NCI-H2196 (cell line): ENCODE measurements around the gene MDH2.
"Not testable (repeated sequence)": the region's sequence is repeated elsewhere in the genome, so short reads cannot be mapped to it uniquely, and the experiment has no call there.

Experiments used
- DNase-seq: peaks from one replicate; lab custom pipeline; 2025; ENCODE audit not compliant: unreplicated experiment; lab: John Stamatoyannopoulos, UW

Gene MDH2

GRCh38 chr7:76047811-76048667 is at the start of gene MDH2, which contains the start of gene STYXL1:
Gene MDH2, plus strand, starts transcription at chr7:76048106. Its CDS starts 55 bp downstream, at chr7:76048161.
Gene STYXL1, minus strand, starts transcription at chr7:76048000. Its CDS starts 17,477 bp downstream, at chr7:76030523.
- peak; percentile 97 for DNase-seq

- no peak for DNase-seq
Observed at GRCh38 chr7:76000566-76000965, 47.3 kb upstream of the MDH2 start.

GRCh38 chr7:76002139-76002538 is 45.8 kb upstream of the MDH2 start:
- DNase-seq, result no peak

DNA sequence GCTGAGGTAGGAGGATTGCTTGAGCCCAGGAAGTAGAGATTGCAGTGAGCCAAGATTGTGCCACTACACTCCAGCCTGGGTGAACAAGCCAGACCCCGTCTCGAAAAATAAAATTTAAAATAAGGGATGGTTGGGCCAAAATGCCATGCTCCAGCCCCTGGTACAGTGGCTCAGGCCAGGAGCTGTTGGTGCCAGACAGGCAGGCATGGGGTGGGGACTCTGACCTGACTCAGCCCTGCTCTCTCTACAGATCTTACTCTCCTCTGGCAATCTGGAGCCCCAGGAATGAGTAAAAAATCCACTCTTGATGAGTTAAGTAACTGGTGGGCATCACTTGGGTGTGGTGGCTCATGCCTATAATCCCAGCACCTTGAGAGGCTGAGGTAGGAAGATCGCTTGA is 45.1 kb upstream of the MDH2 start:
- no peak for DNase-seq

GRCh38 chr7:76003351-76003750 is 44.6 kb upstream of the MDH2 start:
- DNase-seq, result no peak

GRCh38 chr7:76005004-76005403 is 42.9 kb upstream of the MDH2 start:
- not testable (repeated sequence) for DNase-seq

- no peak for DNase-seq
Observed at GRCh38 chr7:76008156-76008687, 39.7 kb upstream of the MDH2 start.

DNA sequence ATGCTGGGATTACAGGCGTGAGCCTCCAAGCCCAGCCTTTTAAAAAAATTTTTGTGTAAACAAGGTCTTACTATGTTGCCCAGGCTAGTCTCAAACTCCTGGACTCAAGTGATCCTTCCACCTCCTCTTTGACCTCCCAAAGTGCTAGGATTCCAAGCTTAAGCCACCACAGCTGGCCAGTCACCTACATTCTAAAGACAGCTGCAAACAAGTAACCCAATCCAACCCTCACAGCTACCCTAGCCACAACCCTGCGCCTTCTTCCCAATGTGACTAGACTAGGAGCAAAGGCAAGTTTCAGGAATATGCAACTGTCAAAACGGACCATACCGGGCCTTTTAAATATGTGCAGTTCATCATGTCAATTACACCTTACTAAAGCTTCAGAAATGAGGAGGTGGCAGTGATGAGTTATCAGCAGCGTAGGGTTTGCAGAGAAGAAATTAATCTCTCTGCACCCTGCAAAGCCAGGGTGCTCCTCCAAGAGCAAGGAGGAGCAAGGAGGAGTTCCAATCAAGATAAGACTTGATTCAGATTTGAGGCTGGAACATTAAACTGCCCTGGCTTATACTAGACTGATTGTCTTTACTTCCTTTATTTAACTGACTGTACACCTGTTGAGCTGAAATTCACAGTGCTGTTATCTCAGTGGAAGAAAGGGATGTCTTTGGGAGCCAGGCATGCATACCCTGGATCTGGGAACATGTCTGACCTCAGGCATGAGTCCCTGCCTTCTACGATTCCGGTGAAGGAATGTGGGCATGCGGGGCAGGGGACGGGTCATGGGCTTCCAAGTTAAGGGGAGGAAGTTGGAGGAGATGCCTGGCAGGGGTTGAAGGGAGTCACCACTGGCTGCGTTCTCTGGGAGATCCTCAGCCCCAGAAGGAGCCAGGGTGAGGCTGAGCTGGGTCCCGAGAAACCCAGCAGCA is 38.0 kb upstream of the MDH2 start:
- no peak for DNase-seq

- DNase-seq, result no peak
Observed at GRCh38 chr7:76011442-76011861, 36.5 kb upstream of the MDH2 start.

- DNase-seq, result no peak
Observed at GRCh38 chr7:76016191-76016947, 31.5 kb upstream of the MDH2 start.

DNA sequence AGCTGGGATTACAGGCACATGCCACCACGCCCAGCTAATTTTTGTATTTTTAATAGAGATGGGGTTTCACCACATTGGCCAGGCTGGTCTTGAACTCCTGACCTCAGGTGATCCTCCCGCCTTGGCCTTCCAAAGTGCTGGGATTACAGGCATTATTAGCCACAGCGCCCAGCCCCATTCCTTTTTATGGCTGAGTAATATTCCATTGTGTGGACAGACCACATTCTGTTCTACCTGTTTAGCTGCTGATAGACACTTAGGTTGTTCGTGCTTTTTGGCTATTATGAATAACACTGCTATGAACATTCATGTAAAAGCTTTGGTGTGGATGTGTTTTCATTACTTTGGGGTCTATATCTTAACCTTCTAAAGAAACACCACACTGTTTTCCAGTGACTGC is 29.4 kb upstream of the MDH2 start:
- DNase-seq, result not testable (repeated sequence)

DNA sequence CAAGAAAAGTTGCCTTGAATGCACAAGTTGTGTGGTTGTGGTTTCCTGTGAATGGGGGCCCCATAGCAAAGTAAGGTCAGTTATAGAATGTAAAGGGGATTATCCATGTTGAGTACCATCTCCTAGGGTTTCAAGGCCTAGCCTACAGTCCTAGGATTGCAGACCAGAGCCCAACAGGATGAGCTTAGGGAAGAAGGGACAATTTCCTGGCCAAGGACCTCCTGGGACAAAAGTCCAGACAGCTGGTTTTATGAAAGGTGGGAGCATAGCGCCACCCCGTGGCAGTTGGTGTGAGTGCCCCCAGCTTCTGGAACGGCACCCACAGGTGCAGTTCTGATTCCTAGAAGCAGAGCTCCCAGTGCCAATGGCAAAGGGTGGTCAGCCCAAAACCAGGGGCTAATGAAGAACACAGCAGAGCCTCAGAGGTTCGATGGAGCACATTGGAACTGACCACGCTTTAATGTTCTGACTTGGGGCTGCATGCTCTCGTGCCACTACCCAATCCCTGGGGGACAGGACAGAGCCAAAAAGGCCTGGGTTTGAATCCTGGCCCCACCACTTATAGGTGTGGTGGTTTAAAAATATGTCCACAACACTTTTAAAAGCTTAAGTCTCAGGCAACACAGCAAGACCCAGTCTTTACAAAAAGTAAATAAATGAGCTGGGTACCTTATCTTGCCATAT is 27.7 kb upstream of the MDH2 start:
- peak; percentile 78 for DNase-seq

GRCh38 chr7:76022026-76022780 is 25.7 kb upstream of the MDH2 start:
- no peak for DNase-seq

GRCh38 chr7:76023002-76023401 is 24.9 kb upstream of the MDH2 start:
- DNase-seq, result no peak

DNA sequence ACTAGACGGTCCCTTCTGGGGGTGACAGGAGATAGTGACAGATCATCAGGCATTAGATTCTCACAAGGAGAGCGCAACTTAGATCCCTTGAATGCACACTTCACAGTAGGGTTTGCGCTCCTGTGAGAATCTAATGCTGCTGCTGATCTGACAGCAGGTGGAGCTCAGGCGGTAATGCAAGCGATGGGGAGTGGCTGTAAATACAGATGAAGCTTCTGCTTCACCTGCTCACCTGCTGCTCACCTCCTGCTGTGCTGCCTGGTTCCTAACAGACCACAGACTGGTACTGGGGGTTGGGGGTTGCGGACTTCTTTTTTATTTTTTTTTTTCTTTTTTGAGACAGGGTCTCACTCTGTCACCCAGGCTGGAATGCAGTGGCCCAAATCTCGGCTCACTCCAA is 18.2 kb upstream of the MDH2 start:
- peak; percentile 20 for DNase-seq

DNA sequence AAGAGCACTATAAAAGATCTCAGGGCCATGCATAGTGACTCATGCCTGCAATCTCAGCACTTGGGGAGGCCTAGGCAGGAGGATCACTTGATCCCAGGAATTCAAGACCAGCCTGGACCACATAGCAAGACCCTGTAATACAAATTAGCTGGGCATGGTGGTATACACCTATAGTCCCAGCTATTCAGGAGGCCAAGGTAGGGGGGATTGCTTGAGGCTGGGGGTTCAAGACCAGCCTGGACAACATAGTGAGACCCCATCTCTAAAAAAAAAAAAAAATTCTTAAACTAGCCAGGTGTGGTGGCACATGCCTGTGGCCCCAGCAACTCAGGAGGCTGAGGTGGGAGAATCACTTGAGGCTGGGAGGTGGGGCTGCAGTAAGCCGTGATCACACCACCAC is 15.9 kb upstream of the MDH2 start:
- DNase-seq, result no peak

DNA sequence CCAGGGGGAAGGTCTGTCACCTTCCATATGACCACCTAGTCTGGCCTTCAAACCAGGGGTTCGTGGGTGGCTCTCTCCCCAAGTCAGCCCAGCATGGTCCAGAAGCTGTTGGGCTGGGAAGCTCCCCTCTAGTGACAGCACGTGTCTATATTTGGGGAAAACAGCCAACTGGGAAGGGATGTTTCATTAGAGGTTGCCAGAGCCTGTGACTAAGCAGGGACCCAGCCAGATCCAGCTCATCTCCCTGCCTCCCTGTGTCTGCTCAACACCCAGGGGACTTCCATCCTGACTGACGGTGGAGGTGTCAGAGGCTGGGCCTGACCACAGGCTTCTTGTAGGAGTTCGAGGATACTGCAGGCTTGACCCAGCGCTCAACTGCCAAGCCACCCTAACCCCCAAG is 10.6 kb upstream of the MDH2 start:
- DNase-seq, result no peak

GRCh38 chr7:76040126-76040525 is 7.8 kb upstream of the MDH2 start:
- no peak for DNase-seq

- DNase-seq, result no peak
Observed at GRCh38 chr7:76044375-76044865, 3.5 kb upstream of the MDH2 start.
